ENCODE measurements around the gene KANK2. TPM values are rescaled to one million over a fixed set of nuclear protein-coding genes. Genes with fewer than 3 reads are reported as not detected.

Gene KANK2
- total RNA-seq, 1 donor from 2014 or later, result 23.0 TPM

- peaks cover 2% of the 10 kb centered on the region for H3K27me3 Mint-ChIP-seq (ENCODE audit: unreplicated experiment)
- no peak overlapping the region for H3K4me3 Mint-ChIP-seq (ENCODE audit: unreplicated experiment)
- no peaks in the 10 kb centered on the region for H3K4me1 Mint-ChIP-seq (ENCODE audit: low read depth, unreplicated experiment)
- peaks cover 1% of the 10 kb centered on the region for H3K9me3 Mint-ChIP-seq (ENCODE audit: unreplicated experiment)
- no peak overlapping the region for H3K27ac Mint-ChIP-seq (ENCODE audit: unreplicated experiment)
- DNase-seq, result no peak
- H3K36me3 Mint-ChIP-seq (ENCODE audit: unreplicated experiment), result no peaks in the 10 kb centered on the region
- TF ChIP-seq CTCF (IDR thresholded peaks at IDR 0.05; ENCODE audit: partially characterized antibody, unreplicated experiment), result no peak
Measured at GRCh38 chr19:11172576-11172975, 24.8 kb downstream of the KANK2 start.

GRCh38 chr19:11171144-11171543 is 26.2 kb downstream of the KANK2 start:
- peaks cover 2% of the 10 kb centered on the region for H3K27me3 Mint-ChIP-seq (ENCODE audit: unreplicated experiment)
- no peak for TF ChIP-seq CTCF (IDR thresholded peaks at IDR 0.05; ENCODE audit: partially characterized antibody, unreplicated experiment)
- H3K4me1 Mint-ChIP-seq (ENCODE audit: low read depth, unreplicated experiment), result no peaks in the 10 kb centered on the region
- H3K36me3 Mint-ChIP-seq (ENCODE audit: unreplicated experiment), result no peaks in the 10 kb centered on the region
- DNase-seq, result no peak
- H3K27ac Mint-ChIP-seq (ENCODE audit: unreplicated experiment), result no peak overlapping the region
- no peak overlapping the region for H3K4me3 Mint-ChIP-seq (ENCODE audit: unreplicated experiment)
- H3K9me3 Mint-ChIP-seq (ENCODE audit: unreplicated experiment), result peaks cover 1% of the 10 kb centered on the region

- DNase-seq, result no peak
- TF ChIP-seq CTCF (IDR thresholded peaks at IDR 0.05; ENCODE audit: partially characterized antibody, unreplicated experiment), result no peak
- peaks cover 3% of the 10 kb centered on the region for H3K27me3 Mint-ChIP-seq (ENCODE audit: unreplicated experiment)
- H3K4me1 Mint-ChIP-seq (ENCODE audit: low read depth, unreplicated experiment), result no peaks in the 10 kb centered on the region
- no peaks in the 10 kb centered on the region for H3K36me3 Mint-ChIP-seq (ENCODE audit: unreplicated experiment)
- peaks cover 1% of the 10 kb centered on the region for H3K9me3 Mint-ChIP-seq (ENCODE audit: unreplicated experiment)
- no peak overlapping the region for H3K27ac Mint-ChIP-seq (ENCODE audit: unreplicated experiment)
- no peak overlapping the region for H3K4me3 Mint-ChIP-seq (ENCODE audit: unreplicated experiment)
Measured at GRCh38 chr19:11169896-11170678, 27.3 kb downstream of the KANK2 start.

- TF ChIP-seq CTCF (IDR thresholded peaks at IDR 0.05; ENCODE audit: partially characterized antibody, unreplicated experiment), result no peak
- no peaks in the 10 kb centered on the region for H3K4me1 Mint-ChIP-seq (ENCODE audit: low read depth, unreplicated experiment)
- no peak overlapping the region for H3K4me3 Mint-ChIP-seq (ENCODE audit: unreplicated experiment)
- H3K36me3 Mint-ChIP-seq (ENCODE audit: unreplicated experiment), result peaks cover 6% of the 10 kb centered on the region
- H3K9me3 Mint-ChIP-seq (ENCODE audit: unreplicated experiment), result peaks cover 1% of the 10 kb centered on the region
- H3K27me3 Mint-ChIP-seq (ENCODE audit: unreplicated experiment), result peaks cover 3% of the 10 kb centered on the region
- no peak overlapping the region for H3K27ac Mint-ChIP-seq (ENCODE audit: unreplicated experiment)
- DNase-seq, result no peak
Measured at GRCh38 chr19:11168568-11168967, 28.8 kb downstream of the KANK2 start.

Data from glutamatergic neuron (in vitro differentiated cells).